SU-DHL-6 (cell line): Measurements from ENCODE around the gene STK32B.

Experiments used
- H2AFZ ChIP-seq: fragments of 200-600 bp; sonication (generic); 2 replicates; pipeline ENCODE4 v1.6.1; 2014; ENCODE audit warnings: low read depth, mild to moderate bottlenecking, moderate library complexity, mixed read lengths, antibody characterized with exemption, low read length; ENCODE audit not compliant: severe bottlenecking
- H3F3A ChIP-seq: fragments of 200-600 bp; shearing (Covaris generic); 2 replicates; pipeline ENCODE4 v1.6.0; 2016; ENCODE audit warnings: antibody characterized with exemption, mild to moderate bottlenecking; ENCODE audit not compliant: insufficient read depth
- H3K27ac ChIP-seq: fragments of 200-600 bp; sonication (generic); 2 replicates; pipeline ENCODE4 v1.5.1; 2016; ENCODE audit warnings: low read depth, mild to moderate bottlenecking, low read length, moderate library complexity, mixed read lengths
- H3K27me3 ChIP-seq: fragments of 200-600 bp; sonication (generic), shearing (Covaris generic); 2 replicates; pipeline ENCODE4 v1.6.0; 2014; ENCODE audit warnings: mild to moderate bottlenecking, low read length
- H3K36me3 ChIP-seq: fragments of 200-600 bp; sonication (generic); 2 replicates; pipeline ENCODE4 v1.6.1; 2014; ENCODE audit warnings: mild to moderate bottlenecking, low read length, mixed read lengths
- H3K4me2 ChIP-seq: fragments of 300-600, 200-600 bp; shearing (Covaris generic), sonication (generic); 2 replicates; pipeline ENCODE4 v1.6.0; 2014; ENCODE audit warnings: low read length, low read depth, mild to moderate bottlenecking; ENCODE audit not compliant: poor library complexity, severe bottlenecking
- H3K4me3 ChIP-seq: fragments of 200-600 bp; sonication (generic); 2 replicates; pipeline ENCODE4 v1.5.1; 2014; ENCODE audit warnings: antibody characterized with exemption, low read length, mild to moderate bottlenecking, mixed read lengths; ENCODE audit not compliant: insufficient read depth, poor library complexity, severe bottlenecking
- H3K79me2 ChIP-seq: fragments of 200-600 bp; sonication (generic); 2 replicates; pipeline ENCODE4 v1.6.1; 2014; ENCODE audit warnings: mild to moderate bottlenecking, low read length, moderate library complexity; ENCODE audit not compliant: insufficient read depth
- H3K9ac ChIP-seq: fragments of 200-600 bp; sonication (generic); 2 replicates; pipeline ENCODE4 v1.7.0; 2014; ENCODE audit warnings: mild to moderate bottlenecking, low read length
- H3K9me2 ChIP-seq: fragments of 200-600 bp; sonication (generic); replicated peaks from 2 replicates; pipeline ENCODE4 v1.6.1; 2014; ENCODE audit warnings: low read length; ENCODE audit not compliant: insufficient read depth
- H3K9me3 ChIP-seq: fragments of 200-600 bp; sonication (generic); 2 replicates; pipeline ENCODE4 v1.6.1; 2014; ENCODE audit warnings: low read length, mixed read lengths; ENCODE audit not compliant: insufficient read depth
- H4K20me1 ChIP-seq: fragments of 200-600 bp; sonication (generic); 2 replicates; pipeline ENCODE4 v1.6.1; 2014; ENCODE audit warnings: low read depth, mild to moderate bottlenecking, antibody characterized with exemption, low read length, moderate library complexity, mixed read lengths
- CTCF ChIP-seq: fragments of 200-600 bp; sonication (generic); IDR thresholded peaks from one replicate; pipeline ENCODE4 v1.5.1; 2017; ENCODE audit warnings: antibody characterized with exemption, mild to moderate bottlenecking, low read length, moderate library complexity; ENCODE audit not compliant: insufficient read depth, poor library complexity, severe bottlenecking
- EZH2phosphoT487 ChIP-seq: fragments of 200-600 bp; sonication (generic), shearing (Covaris generic); conservative IDR thresholded peaks from 2 replicates; pipeline ENCODE4 v1.6.1; 2018; ENCODE audit warnings: mild to moderate bottlenecking, antibody characterized with exemption, low read length, moderate library complexity, mixed read lengths

STK32B gene

GRCh38 chr4:5019274-5019673 lies 32.0 kb upstream of the STK32B start, which contains the start of gene CYTL1:
Gene CYTL1 (minus strand): TSS chr4:5019458. CDS start chr4:5019445, 13 bp downstream.
- Histone ChIP-seq H4K20me1 (no peaks in the 10 kb centered on the region), H3K9me2 (no peaks in the 10 kb centered on the region), H3K79me2 (no peaks in the 10 kb centered on the region), H3K27ac (no peak within 1 kb of the TSS), H3F3A (no peaks in the 10 kb centered on the region), H2AFZ (no peak within 1 kb of the TSS), H3K36me3 (no peaks in the 10 kb centered on the region), H3K9ac (no peak within 1 kb of the TSS), H3K4me2 (no peak within 1 kb of the TSS), H3K4me3 (no peak within 1 kb of the TSS), H3K9me3 (no peaks in the 10 kb centered on the region), H3K27me3 (no peaks in the 10 kb centered on the region)
- no peak for TF ChIP-seq EZH2phosphoT487
- no peak for TF ChIP-seq CTCF

- Histone ChIP-seq H3F3A (no peaks in the 10 kb centered on the region), H3K79me2 (no peaks in the 10 kb centered on the region), H3K36me3 (no peaks in the 10 kb centered on the region), H3K9me2 (no peaks in the 10 kb centered on the region), H3K27me3 (no peaks in the 10 kb centered on the region), H3K4me3 (no peak overlapping the region), H2AFZ (no peak overlapping the region), H3K9me3 (no peaks in the 10 kb centered on the region), H4K20me1 (no peaks in the 10 kb centered on the region), H3K9ac (no peak overlapping the region), H3K27ac (no peak overlapping the region), H3K4me2 (no peak overlapping the region)
- TF ChIP-seq EZH2phosphoT487 (no peak), CTCF (no peak)
Observed at GRCh38 chr4:5019796-5020195, 31.5 kb upstream of the STK32B start.

GRCh38 chr4:5020341-5020740 lies 30.9 kb upstream of the STK32B start:
- Histone ChIP-seq H2AFZ (no peak overlapping the region), H3K27ac (no peak overlapping the region), H3K9me3 (no peaks in the 10 kb centered on the region), H3K36me3 (no peaks in the 10 kb centered on the region), H3K4me3 (no peak overlapping the region), H3F3A (no peaks in the 10 kb centered on the region), H4K20me1 (no peaks in the 10 kb centered on the region), H3K79me2 (no peaks in the 10 kb centered on the region), H3K27me3 (no peaks in the 10 kb centered on the region), H3K9ac (no peak overlapping the region), H3K9me2 (no peaks in the 10 kb centered on the region), H3K4me2 (no peak overlapping the region)
- no peak for TF ChIP-seq CTCF
- no peak for TF ChIP-seq EZH2phosphoT487

GRCh38 chr4:5021546-5021945 lies 29.7 kb upstream of the STK32B start:
- no peaks in the 10 kb centered on the region for H3K36me3 ChIP-seq
- no peaks in the 10 kb centered on the region for H3F3A ChIP-seq
- H3K27ac ChIP-seq: no peak overlapping the region
- no peaks in the 10 kb centered on the region for H3K27me3 ChIP-seq
- H3K9me2 ChIP-seq: no peaks in the 10 kb centered on the region
- no peaks in the 10 kb centered on the region for H4K20me1 ChIP-seq
- no peaks in the 10 kb centered on the region for H3K9me3 ChIP-seq
- no peak for TF ChIP-seq EZH2phosphoT487
- no peak overlapping the region for H2AFZ ChIP-seq
- no peak overlapping the region for H3K9ac ChIP-seq
- H3K4me2 ChIP-seq: no peak overlapping the region
- H3K4me3 ChIP-seq: no peak overlapping the region
- no peaks in the 10 kb centered on the region for H3K79me2 ChIP-seq
